ENCODE data around the gene TRAPPC2L.

- TF ChIP-seq POLR2A (IDR thresholded peaks at IDR 0.05): no peak
- no peak for TF ChIP-seq CTCF (IDR thresholded peaks at IDR 0.05)
- TF ChIP-seq EP300 (IDR thresholded peaks at IDR 0.05): no peak
- no peak for TF ChIP-seq POLR2AphosphoS5 (IDR thresholded peaks at IDR 0.05)
Measured at GRCh38 chr16:88911946-88912310, 55.0 kb downstream of the TRAPPC2L start.

Measured in upper lobe of left lung (tissue), 4 donors.